Keratinocyte (primary cell): ENCODE data around the gene ZFX. TPM values are rescaled to one million over a fixed set of nuclear protein-coding genes. Genes with fewer than 3 reads are reported as not detected.

ENCODE experiments used
- DNase-seq: peaks from one replicate; pipeline ENCODE4 v3.0.0-alpha.2; 2011; ENCODE audit warnings: low read depth, missing footprints, low spot score
- FAIRE-seq: peaks from 2 replicates; lab custom pipeline; 2011; peaks lifted over from hg19 to GRCh38; lab: Jason Lieb, UNC
- H2AFZ ChIP-seq: 2 replicates; pipeline ENCODE4 v1.6.0; 2012; ENCODE audit warnings: low read length, control low read depth, inconsistent platforms; ENCODE audit not compliant: control insufficient read depth
- H3K27ac ChIP-seq: 2 replicates; pipeline ENCODE4 v1.5.1; 2011; ENCODE audit warnings: low read length; ENCODE audit not compliant: control insufficient read depth, insufficient read depth
- H3K27me3 ChIP-seq: 3 replicates; pipeline ENCODE4 v1.6.0; 2011; ENCODE audit warnings: low read length; ENCODE audit not compliant: control insufficient read depth, insufficient read depth; ENCODE audit errors: extremely low read depth
- H3K36me3 ChIP-seq, 2 experiments: 2 replicates in 1 of 2; 3 replicates in 1 of 2; pipeline ENCODE4 v1.5.1; 2011; ENCODE audit warnings: low read length in 2 of 2, mild to moderate bottlenecking in 1 of 2; ENCODE audit not compliant: control insufficient read depth in 2 of 2, insufficient read depth in 2 of 2; ENCODE audit errors: extremely low read depth in 1 of 2
- H3K4me1 ChIP-seq: 3 replicates; pipeline ENCODE4 v1.5.1; 2011; ENCODE audit warnings: low read length; ENCODE audit not compliant: control insufficient read depth, insufficient read depth; ENCODE audit errors: extremely low read depth
- H3K4me2 ChIP-seq: 3 replicates; pipeline ENCODE4 v1.6.0; 2011; ENCODE audit warnings: low read depth, low read length; ENCODE audit not compliant: control insufficient read depth, insufficient read depth; ENCODE audit errors: extremely low read depth
- H3K4me3 ChIP-seq, 3 experiments: fragments of 200-600 bp in 1 of 3; sonication (generic) in 1 of 3; 2 replicates in 2 of 3; 3 replicates in 1 of 3; pipeline ENCODE4 v1.5.1; 2011 to 2016; ENCODE audit warnings: low read length in 3 of 3, mild to moderate bottlenecking in 3 of 3, control low read depth in 2 of 3, inconsistent platforms in 1 of 3, low read depth in 1 of 3, mixed read lengths in 1 of 3, mixed run types in 1 of 3, moderate library complexity in 1 of 3; ENCODE audit not compliant: control insufficient read depth in 2 of 3, insufficient read depth in 2 of 3; ENCODE audit errors: extremely low read depth in 1 of 3
- H3K79me2 ChIP-seq: 2 replicates; pipeline ENCODE4 v1.6.0; 2012; ENCODE audit warnings: low read length; ENCODE audit not compliant: control insufficient read depth, insufficient read depth
- H3K9ac ChIP-seq: 3 replicates; pipeline ENCODE4 v1.6.0; 2011; ENCODE audit warnings: low read length; ENCODE audit not compliant: control insufficient read depth, insufficient read depth; ENCODE audit errors: extremely low read depth
- H3K9me1 ChIP-seq: 3 replicates; pipeline ENCODE4 v1.6.0; 2011; ENCODE audit warnings: low read length; ENCODE audit not compliant: control insufficient read depth, insufficient read depth; ENCODE audit errors: extremely low read depth
- H3K9me3 ChIP-seq: 2 replicates; pipeline ENCODE4 v1.5.1; 2012; ENCODE audit warnings: low read depth, low read length; ENCODE audit not compliant: control insufficient read depth
- H4K20me1 ChIP-seq: 3 replicates; pipeline ENCODE4 v1.6.0; 2011; ENCODE audit warnings: low read length; ENCODE audit not compliant: control insufficient read depth, insufficient read depth; ENCODE audit errors: extremely low read depth
- CTCF ChIP-seq, 3 experiments: IDR thresholded peaks in 1 of 3; conservative IDR thresholded peaks in 1 of 3; optimal IDR thresholded peaks in 1 of 3; 2 replicates in 2 of 3; 3 replicates in 1 of 3; pipeline versions ENCODE3 to v1.5.1; 2011; ENCODE audit warnings: low read length in 3 of 3, mild to moderate bottlenecking in 3 of 3, moderate library complexity in 2 of 3, control low read depth in 1 of 3, inconsistent platforms in 1 of 3; ENCODE audit not compliant: insufficient read depth in 2 of 3; ENCODE audit errors: extremely low read depth in 1 of 3
- EZH2 ChIP-seq: IDR thresholded peaks from one replicate; pipeline ENCODE4 v1.6.1; 2012; ENCODE audit warnings: inconsistent platforms, mild to moderate bottlenecking, low read length, moderate library complexity
- dilution Hi-C: fragments of 300-500 bp; cut with MboI; formaldehyde crosslinking; loops from one replicate; pipeline ENCODE4 v1.7.0; 2020; ENCODE audit warnings: low sequenced_read_pairs; ENCODE audit not compliant: extremely low pct_ligation_motif_present
- polyA plus RNA-seq, 5 experiments: library from polyadenylated mRNA; depleted of rRNA in 3 of 5; stranded (reverse) in 3 of 5; stranded (forward) in 1 of 5; unstranded in 1 of 5; fragments of >200 nt; gene quantifications; 1 replicate in 1 of 5; 2 replicates in 3 of 5; 3 replicates in 1 of 5; pipeline versions ENCODE4 v1.2.1 to v1.2.3, GENCODE V29; 2011 to 2012; ENCODE audit warnings: missing spikeins in 2 of 5, low read depth in 1 of 5, low replicate concordance in 1 of 5

The ZFX gene
- polyA plus RNA-seq, 1 donor (not counting 4 experiments of a cell fraction or from before 2014, with no cell fraction given) = 24.3 TPM

GRCh38 chrX:24260842-24261550 lies 111.5 kb downstream of the ZFX start:
- dilution Hi-C loops = no loop called here
- no peak overlapping the region for H3K27ac ChIP-seq
- H3K79me2 ChIP-seq = no peaks in the 10 kb centered on the region

GRCh38 chrX:24262309-24262708 lies 112.8 kb downstream of the ZFX start:
- no peaks in the 10 kb centered on the region for H3K79me2 ChIP-seq
- H3K9ac ChIP-seq = no peak overlapping the region
- H3K9me1 ChIP-seq = no peaks in the 10 kb centered on the region
- no peaks in the 10 kb centered on the region for H3K9me3 ChIP-seq
- no peak overlapping the region for H2AFZ ChIP-seq
- DNase-seq (no peak), FAIRE-seq (no peak)
- H3K4me3 ChIP-seq = no peak overlapping the region
- dilution Hi-C loops = no loop called here
- no peak overlapping the region for H3K4me2 ChIP-seq
- no peak for TF ChIP-seq EZH2
- TF ChIP-seq CTCF (optimal IDR thresholded peaks at IDR 0.05 in 1 of 3, IDR thresholded peaks at IDR 0.05 in 1 of 3, conservative IDR thresholded peaks at IDR 0.05 in 1 of 3; ENCODE audit: extremely low read depth in 1 of 3, insufficient read depth in 2 of 3, low read length in 3 of 3) = no peak
- H4K20me1 ChIP-seq = no peaks in the 10 kb centered on the region
- H3K27ac ChIP-seq = no peak overlapping the region
- H3K27me3 ChIP-seq = no peaks in the 10 kb centered on the region
- H3K4me1 ChIP-seq = no peaks in the 10 kb centered on the region
- H3K36me3 ChIP-seq = no peaks in the 10 kb centered on the region

More at GRCh38 chrX:24260842-24261550, 111.5 kb downstream of the ZFX start:
- Histone ChIP-seq H3K4me2 (no peak overlapping the region), H3K9me3 (no peaks in the 10 kb centered on the region), H3K9ac (no peak overlapping the region), H3K36me3 (no peaks in the 10 kb centered on the region), H3K27me3 (no peaks in the 10 kb centered on the region), H3K9me1 (no peaks in the 10 kb centered on the region), H3K4me3 (no peak overlapping the region), H2AFZ (no peak overlapping the region), H3K4me1 (no peaks in the 10 kb centered on the region), H4K20me1 (no peaks in the 10 kb centered on the region)
- DNase-seq = no peak
- TF ChIP-seq EZH2 (no peak), CTCF (optimal IDR thresholded peaks at IDR 0.05 in 1 of 3, IDR thresholded peaks at IDR 0.05 in 1 of 3, conservative IDR thresholded peaks at IDR 0.05 in 1 of 3; ENCODE audit: extremely low read depth in 1 of 3, insufficient read depth in 2 of 3, low read length in 3 of 3) (no peak)
- FAIRE-seq = no peak
